Bronchial epithelial cell (primary cell): ENCODE data around the gene SHH. TPM values are rescaled to one million over a fixed set of nuclear protein-coding genes. Genes with fewer than 3 reads are reported as not detected.

ENCODE experiments used
- DNase-seq: peaks from one replicate; pipeline ENCODE4 v3.0.0-alpha.2; 2010; ENCODE audit warnings: low read depth
- FAIRE-seq: peaks from 2 replicates; lab custom pipeline; 2011; peaks lifted over from hg19 to GRCh38; lab: Jason Lieb, UNC
- H3K27me3 ChIP-seq: 2 replicates; pipeline ENCODE4 v1.5.1; 2011; ENCODE audit warnings: low read length; ENCODE audit not compliant: control insufficient read depth, insufficient read depth
- H3K36me3 ChIP-seq: 2 replicates; pipeline ENCODE4 v1.5.1; 2011; ENCODE audit warnings: low read length; ENCODE audit not compliant: control insufficient read depth, insufficient read depth
- H3K4me3 ChIP-seq: 2 replicates; pipeline ENCODE4 v1.5.1; 2011; ENCODE audit warnings: mild to moderate bottlenecking, low read depth, low read length, control low read depth
- CTCF ChIP-seq: IDR thresholded peaks from 2 replicates; pipeline ENCODE4 v1.5.1; 2011; ENCODE audit warnings: mild to moderate bottlenecking, moderate library complexity, low read length, control low read depth, inconsistent platforms; ENCODE audit not compliant: insufficient read depth, severe bottlenecking
- total RNA-seq: library from RNA; depleted of rRNA; stranded (reverse); fragments of >200 nt; gene quantifications from 2 replicates; pipeline ENCODE4 v1.2.1, GENCODE V29; 2014

The SHH gene
- total RNA-seq, 1 donor from 2014 or later: not detected

- Histone ChIP-seq H3K4me3 (no peak overlapping the region), H3K27me3 (no peaks in the 10 kb centered on the region), H3K36me3 (no peaks in the 10 kb centered on the region)
- DNase-seq (no peak), FAIRE-seq (no peak)
- no peak for TF ChIP-seq CTCF
These were observed 10.0 kb downstream of the SHH start for GRCh38 chr7:155802291-155802690.

- no peaks in the 10 kb centered on the region for H3K36me3 ChIP-seq
- no peak overlapping the region for H3K4me3 ChIP-seq
- FAIRE-seq (no peak), DNase-seq (no peak)
- H3K27me3 ChIP-seq: no peaks in the 10 kb centered on the region
- TF ChIP-seq CTCF: no peak
These were observed 11.5 kb downstream of the SHH start for GRCh38 chr7:155800741-155801267.

GRCh38 chr7:155800301-155800700 is 12.0 kb downstream of the SHH start:
- Histone ChIP-seq H3K36me3 (no peaks in the 10 kb centered on the region), H3K4me3 (no peak overlapping the region), H3K27me3 (no peaks in the 10 kb centered on the region)
- FAIRE-seq (no peak), DNase-seq (no peak)
- TF ChIP-seq CTCF: no peak

- no peak for TF ChIP-seq CTCF
- FAIRE-seq: no peak
- no peaks in the 10 kb centered on the region for H3K27me3 ChIP-seq
- DNase-seq: no peak
- H3K4me3 ChIP-seq: no peak overlapping the region
- no peaks in the 10 kb centered on the region for H3K36me3 ChIP-seq
These were observed 12.7 kb downstream of the SHH start for GRCh38 chr7:155799514-155799913.

- Histone ChIP-seq H3K27me3 (no peaks in the 10 kb centered on the region), H3K4me3 (no peak overlapping the region), H3K36me3 (no peaks in the 10 kb centered on the region)
- DNase-seq (no peak), FAIRE-seq (no peak)
- TF ChIP-seq CTCF: no peak
These were observed 13.4 kb downstream of the SHH start for GRCh38 chr7:155798673-155799439.
